NCI-H2081 (cell line): ENCODE measurements around the gene HINT1.
"Not testable (repeated sequence)": the region's sequence is repeated elsewhere in the genome, so short reads cannot be mapped to it uniquely, and the experiment has no call there.

Source experiments
- DNase-seq, 2 experiments: peaks; one replicate each; lab custom pipeline; 2025; lab: John Stamatoyannopoulos, UW

The HINT1 gene

GRCh38 chr5:131170540-131171275 lies 5.7 kb upstream of the HINT1 start, which contains the start of gene LYRM7:
TSS of gene LYRM7 (plus strand) at chr5:131170944. CDS start at chr5:131171021, 77 bp downstream.
- peak; percentile 95 to 99 for DNase-seq

- DNase-seq = no peak
Measured at GRCh38 chr5:131169810-131170539, 4.9 kb upstream of the HINT1 start.

GRCh38 chr5:131167615-131168014 lies 2.6 kb upstream of the HINT1 start:
- no peak for DNase-seq

GRCh38 chr5:131164191-131165118 lies 601 bp downstream of the HINT1 start:
- DNase-seq = peak in 1 of 2 experiments; percentile 48

GRCh38 chr5:131163276-131164119 lies 1.6 kb downstream of the HINT1 start:
- no peak for DNase-seq

- no peak for DNase-seq
Measured at GRCh38 chr5:131160134-131160533, 4.9 kb downstream of the HINT1 start.

- no peak for DNase-seq
Measured at GRCh38 chr5:131156957-131157356, 8.1 kb downstream of the HINT1 start.

GRCh38 chr5:131156385-131156784 lies 8.7 kb downstream of the HINT1 start:
- no peak for DNase-seq

GRCh38 chr5:131151216-131151615 lies 13.8 kb downstream of the HINT1 start:
- no peak for DNase-seq

- no peak for DNase-seq
Measured at GRCh38 chr5:131150408-131150807, 14.6 kb downstream of the HINT1 start.

GRCh38 chr5:131148835-131149234 lies 16.2 kb downstream of the HINT1 start:
- DNase-seq = no peak

- no peak for DNase-seq
Measured at GRCh38 chr5:131147258-131147657, 17.8 kb downstream of the HINT1 start.

- no peak for DNase-seq
Measured at GRCh38 chr5:131142970-131143617, 22.0 kb downstream of the HINT1 start.

- no peak for DNase-seq
Measured at GRCh38 chr5:131139321-131139720, 25.7 kb downstream of the HINT1 start.

GRCh38 chr5:131138406-131138805 lies 26.6 kb downstream of the HINT1 start:
- DNase-seq = not testable (repeated sequence)

GRCh38 chr5:131133091-131133490 lies 32.0 kb downstream of the HINT1 start:
- DNase-seq = not testable (repeated sequence)

GRCh38 chr5:131129306-131129705 lies 35.8 kb downstream of the HINT1 start:
- DNase-seq = no peak

- not testable (repeated sequence) for DNase-seq
Measured at GRCh38 chr5:131127244-131127643, 37.8 kb downstream of the HINT1 start.

- DNase-seq = no peak
Measured at GRCh38 chr5:131114754-131115153, 50.3 kb downstream of the HINT1 start.

- no peak for DNase-seq
Measured at GRCh38 chr5:131112424-131112823, 52.6 kb downstream of the HINT1 start.

- DNase-seq = no peak
Measured at GRCh38 chr5:131110256-131110594, 54.8 kb downstream of the HINT1 start.
